T-cell (primary cell): ENCODE results near the gene SNX21. TPM values are rescaled to one million over a fixed set of nuclear protein-coding genes. Genes with fewer than 3 reads are reported as not detected.

Source experiments
- ATAC-seq, 4 experiments: fragments of 200-7000 bp in 3 of 4; fragments of 150-1000 bp in 1 of 4; cut with Tn5 transposase; replicated peaks in 1 of 4; 1 replicate in 3 of 4; 2 replicates in 1 of 4; pipeline ENCODE4 v1.10.0; 2021; ENCODE audit warnings: moderate library complexity in 3 of 4, mild to moderate bottlenecking in 2 of 4, moderate number of reproducible peaks in 1 of 4
- CTCF ChIA-PET, 2 donors: fragments of 300-600 bp; sonication (Branson Sonifier 250); formaldehyde crosslinking; loops; one replicate each; lab custom pipeline; 2022; ENCODE audit warnings: antibody characterized with exemption in 2 of 2; lab: Charles Lee
- POLR2A ChIA-PET, 2 donors: fragments of 300-600 bp; sonication (Branson Sonifier 250); formaldehyde crosslinking; loops; one replicate each; lab custom pipeline; 2022; ENCODE audit warnings: antibody characterized with exemption in 2 of 2; lab: Charles Lee
- DNase-seq, 35 experiments: peaks; one replicate each; pipeline versions ENCODE4 v3.0.0 to v3.0.0-alpha.2; 2013 to 2023
- H3K27ac ChIP-seq: one replicate; pipeline ENCODE4 v1.5.1; 2013; ENCODE audit warnings: low read length
- H3K27me3 ChIP-seq, 2 experiments: replicated peaks in 1 of 2; 1 replicate in 1 of 2; 2 replicates in 1 of 2; pipeline versions ENCODE4 v1.6.1 to v1.7.0; 2013; ENCODE audit warnings: low read length in 1 of 2, mixed read lengths in 1 of 2; ENCODE audit not compliant: control insufficient read depth in 2 of 2, insufficient read depth in 2 of 2; ENCODE audit errors: extremely low read depth in 1 of 2
- H3K36me3 ChIP-seq, 2 donors: 1 replicate in 1 of 2; 2 replicates in 1 of 2; pipeline versions ENCODE4 v1.6.1 to v1.7.0; 2013; ENCODE audit warnings: low read length in 1 of 2; ENCODE audit not compliant: control insufficient read depth in 2 of 2, insufficient read depth in 1 of 2; ENCODE audit errors: extremely low read depth in 1 of 2
- H3K4me1 ChIP-seq, 2 experiments: 1 replicate in 1 of 2; 2 replicates in 1 of 2; pipeline versions ENCODE4 v1.6.1 to v1.7.0; 2013; ENCODE audit warnings: low read length in 2 of 2, mixed read lengths in 1 of 2; ENCODE audit not compliant: insufficient read depth in 2 of 2, control insufficient read depth in 1 of 2; ENCODE audit errors: extremely low read depth in 1 of 2
- H3K4me3 ChIP-seq, 2 donors: 1 replicate in 1 of 2; 2 replicates in 1 of 2; pipeline versions ENCODE4 v1.5.1 to v1.7.0; 2013; ENCODE audit warnings: mild to moderate bottlenecking in 2 of 2, low read length in 1 of 2, moderate library complexity in 1 of 2; ENCODE audit not compliant: control insufficient read depth in 1 of 2; ENCODE audit errors: extremely low read depth in 1 of 2
- H3K9me3 ChIP-seq: 2 replicates; pipeline ENCODE4 v1.7.0; 2013
- H3K27ac Mint-ChIP-seq, 2 donors: one replicate each; pipeline ENCODE4 v1.8.0; 2020 to 2021; ENCODE audit warnings: mild to moderate bottlenecking in 2 of 2, mixed read lengths in 2 of 2
- H3K27me3 Mint-ChIP-seq, 2 donors: one replicate each; pipeline ENCODE4 v1.8.0; 2021 to 2022; ENCODE audit warnings: mixed read lengths in 2 of 2
- H3K36me3 Mint-ChIP-seq: one replicate; pipeline ENCODE4 v1.8.0; 2021; ENCODE audit warnings: mixed read lengths
- H3K4me1 Mint-ChIP-seq, 3 donors: one replicate each; pipeline ENCODE4 v1.8.0; 2020 to 2022; ENCODE audit warnings: mixed read lengths in 3 of 3, mild to moderate bottlenecking in 1 of 3
- H3K4me3 Mint-ChIP-seq, 3 donors: one replicate each; pipeline ENCODE4 v1.8.0; 2020 to 2022; ENCODE audit warnings: mild to moderate bottlenecking in 3 of 3, mixed read lengths in 3 of 3, moderate library complexity in 3 of 3
- H3K9me3 Mint-ChIP-seq, 3 donors: one replicate each; pipeline ENCODE4 v1.8.0; 2020 to 2022; ENCODE audit warnings: mixed read lengths in 3 of 3
- WGBS: methylation state at CpG from one replicate; pipeline ENCODE4 v1.1.5; 2013; ENCODE audit warnings: missing lambda C conversion rate; ENCODE audit not compliant: insufficient coverage; 5-methylcytosine and 5-hydroxymethylcytosine counted together
- total RNA-seq, 35 experiments: library from RNA in 6 of 35; stranded (reverse) in 6 of 35; fragments of 120-200 nt in 1 of 35; gene quantifications; one replicate each; pipeline versions ENCODE4 v1.2.1 to v1.2.4 and lab custom pipeline; 2013 to 2026

The SNX21 gene
- total RNA-seq, 5 donors from 2014 or later (not counting 1 experiment from before 2014, with no cell fraction given): 1.1 to 3.5 (median 2.1) TPM

GRCh38 chr20:45878076-45878761 lies 44.6 kb downstream of the SNX21 start:
- DNase-seq (no peak), ATAC-seq (no peak)
- H3K4me1 Mint-ChIP-seq: peaks cover 22 to 26% (median 22%) of the 10 kb centered on the region in 3 donors
- Histone ChIP-seq H3K4me1 (peaks cover 5 to 19% of the 10 kb centered on the region in 2 experiments), H3K4me3 (no peak overlapping the region), H3K27me3 (no peaks in the 10 kb centered on the region), H3K36me3 (peaks cover 10 to 29% of the 10 kb centered on the region in 2 donors), H3K27ac (no peak overlapping the region), H3K9me3 (no peaks in the 10 kb centered on the region)
- POLR2A ChIA-PET: no interaction called here
- H3K9me3 Mint-ChIP-seq: no peaks in the 10 kb centered on the region
- no peak overlapping the region for H3K27ac Mint-ChIP-seq
- H3K4me3 Mint-ChIP-seq: no peak overlapping the region
- peaks cover 18% of the 10 kb centered on the region for H3K36me3 Mint-ChIP-seq
- 96% methylated on average over 13 of the region's 13 CpGs for WGBS
- CTCF ChIA-PET: no interaction called here
- H3K27me3 Mint-ChIP-seq: no peaks in the 10 kb centered on the region

- POLR2A ChIA-PET: interaction anchor here (0.5 to 1.6 kb wide), 5 partner anchors 54 to 90 kb away, joined by 3 to 25 read pairs (median 7); partner anchors contain the start of gene PCIF1 (in 1 of the 2)
- Histone ChIP-seq H3K27ac (peak within 1 kb of the TSS; percentile 71), H3K4me1 (peaks cover 5 to 32% of the 10 kb centered on the region in 2 experiments), H3K27me3 (no peaks in the 10 kb centered on the region), H3K9me3 (no peaks in the 10 kb centered on the region), H3K4me3 (peak within 1 kb of the TSS; percentile 66 to 85), H3K36me3 (peaks cover 8 to 38% of the 10 kb centered on the region in 2 donors)
- ATAC-seq: peak; percentile 96 to 99 (median 96)
- H3K4me1 Mint-ChIP-seq: peaks cover 43 to 44% (median 43%) of the 10 kb centered on the region in 3 donors
- peaks cover 22% of the 10 kb centered on the region for H3K36me3 Mint-ChIP-seq
- H3K27ac Mint-ChIP-seq: peak within 1 kb of the TSS; percentile 89 to 95
- peak within 1 kb of the TSS; percentile 81 to 90 (median 88) for H3K4me3 Mint-ChIP-seq
- no peaks in the 10 kb centered on the region for H3K9me3 Mint-ChIP-seq
- CTCF ChIA-PET: interaction anchor here (0.5 to 2.4 kb wide), 7 partner anchors 9 to 972 kb away, joined by 3 to 11 read pairs (median 3); partner anchors contain the start of genes ACOT8 (in 1 of the 2), PABPC1L (in 1 of the 2), PLTP (in 1 of the 2) and ZSWIM3 (in 1 of the 2)
- 1% methylated on average over 17 of the region's 23 CpGs for WGBS
- no peaks in the 10 kb centered on the region for H3K27me3 Mint-ChIP-seq
- peak; percentile 95 to 100 (median 98) for DNase-seq
Measured at GRCh38 chr20:45880988-45881788, 47.6 kb downstream of the SNX21 start, which contains the start of gene ZSWIM1. Gene ZSWIM1, plus strand, starts transcription at chr20:45881227. Its CDS starts 1,366 bp downstream, at chr20:45882593.

GRCh38 chr20:45882469-45883099 lies 49.0 kb downstream of the SNX21 start:
- no peak overlapping the region for H3K4me3 ChIP-seq
- 93% methylated on average over 4 of the region's 4 CpGs for WGBS
- peaks cover 6 to 32% of the 10 kb centered on the region in 2 donors for H3K36me3 ChIP-seq
- H3K27ac ChIP-seq: no peak overlapping the region
- no peaks in the 10 kb centered on the region for H3K9me3 ChIP-seq
- peaks cover 44 to 48% (median 46%) of the 10 kb centered on the region in 3 donors for H3K4me1 Mint-ChIP-seq
- H3K4me3 Mint-ChIP-seq: peak overlapping the region; percentile 60 to 81 (median 61)
- H3K36me3 Mint-ChIP-seq: peaks cover 16% of the 10 kb centered on the region
- no peak for ATAC-seq
- ChIA-PET POLR2A (no interaction called here), CTCF (interaction anchor here (0.6 to 2.4 kb wide), 3 partner anchors 14 to 106 kb away, joined by 3 to 11 read pairs (median 5); no protein-coding TSS in a partner anchor)
- DNase-seq: no peak
- H3K27me3 ChIP-seq: no peaks in the 10 kb centered on the region
- H3K27me3 Mint-ChIP-seq: no peaks in the 10 kb centered on the region
- no peaks in the 10 kb centered on the region for H3K9me3 Mint-ChIP-seq
- H3K27ac Mint-ChIP-seq: peak overlapping the region; percentile 58 to 69
- peaks cover 5 to 32% of the 10 kb centered on the region in 2 experiments for H3K4me1 ChIP-seq

- no peak for ATAC-seq
- WGBS: 82% methylated on average over 9 of the region's 9 CpGs
- Mint-ChIP-seq H3K27ac (peak overlapping the region; percentile 53 to 69), H3K4me3 (peak overlapping the region; percentile 18 to 81 (median 35)), H3K4me1 (peaks cover 44 to 50% (median 48%) of the 10 kb centered on the region in 3 donors), H3K9me3 (no peaks in the 10 kb centered on the region), H3K36me3 (peaks cover 16% of the 10 kb centered on the region), H3K27me3 (no peaks in the 10 kb centered on the region)
- H3K27me3 ChIP-seq: no peaks in the 10 kb centered on the region
- peaks cover 7 to 27% of the 10 kb centered on the region in 2 donors for H3K36me3 ChIP-seq
- ChIA-PET CTCF (interaction anchor here in 1 of 2 donors (0.6 kb wide), 1 partner anchor 106 kb away, joined by 5 read pairs; no protein-coding TSS in a partner anchor), POLR2A (interaction anchor here in 1 of 2 donors (1.2 kb wide), 1 partner anchor 52 kb away, joined by 3 read pairs; the partner anchor contains the start of gene PCIF1)
- DNase-seq: no peak
- H3K4me1 ChIP-seq: peaks cover 5 to 32% of the 10 kb centered on the region in 2 experiments
- no peak overlapping the region for H3K27ac ChIP-seq
- H3K9me3 ChIP-seq: no peaks in the 10 kb centered on the region
- no peak overlapping the region for H3K4me3 ChIP-seq
Measured at GRCh38 chr20:45883100-45883469, 49.5 kb downstream of the SNX21 start.

- Histone ChIP-seq H3K27me3 (no peaks in the 10 kb centered on the region), H3K9me3 (no peaks in the 10 kb centered on the region), H3K4me1 (peaks cover 4 to 33% of the 10 kb centered on the region in 2 experiments), H3K36me3 (peaks cover 10 to 23% of the 10 kb centered on the region in 2 donors), H3K27ac (no peak overlapping the region), H3K4me3 (no peak overlapping the region)
- DNase-seq (no peak), ATAC-seq (no peak)
- Mint-ChIP-seq H3K4me3 (no peak overlapping the region), H3K36me3 (peaks cover 16% of the 10 kb centered on the region), H3K4me1 (peaks cover 43 to 56% (median 55%) of the 10 kb centered on the region in 3 donors), H3K9me3 (no peaks in the 10 kb centered on the region), H3K27me3 (no peaks in the 10 kb centered on the region), H3K27ac (peak overlapping the region in 1 of 2 donors; percentile 36)
- POLR2A ChIA-PET: no interaction called here
- 93% methylated on average over 14 of the region's 19 CpGs for WGBS
- CTCF ChIA-PET: no interaction called here
Measured at GRCh38 chr20:45886590-45887345, 53.2 kb downstream of the SNX21 start.
